Activated CD8-positive, alpha-beta memory T cell treated with anti-CD3 and anti-CD28 coated beads, Interleukin-2, amount 50 U/mL, for 24 hours (primary cell): Measurements from ENCODE around the gene ATG4A.

Experiments used
- DNase-seq: peaks from one replicate; pipeline ENCODE4 v3.0.0-alpha.2; 2020; ENCODE audit errors: extremely low read depth

ATG4A gene, protein sequence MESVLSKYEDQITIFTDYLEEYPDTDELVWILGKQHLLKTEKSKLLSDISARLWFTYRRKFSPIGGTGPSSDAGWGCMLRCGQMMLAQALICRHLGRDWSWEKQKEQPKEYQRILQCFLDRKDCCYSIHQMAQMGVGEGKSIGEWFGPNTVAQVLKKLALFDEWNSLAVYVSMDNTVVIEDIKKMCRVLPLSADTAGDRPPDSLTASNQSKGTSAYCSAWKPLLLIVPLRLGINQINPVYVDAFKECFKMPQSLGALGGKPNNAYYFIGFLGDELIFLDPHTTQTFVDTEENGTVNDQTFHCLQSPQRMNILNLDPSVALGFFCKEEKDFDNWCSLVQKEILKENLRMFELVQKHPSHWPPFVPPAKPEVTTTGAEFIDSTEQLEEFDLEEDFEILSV

DNA sequence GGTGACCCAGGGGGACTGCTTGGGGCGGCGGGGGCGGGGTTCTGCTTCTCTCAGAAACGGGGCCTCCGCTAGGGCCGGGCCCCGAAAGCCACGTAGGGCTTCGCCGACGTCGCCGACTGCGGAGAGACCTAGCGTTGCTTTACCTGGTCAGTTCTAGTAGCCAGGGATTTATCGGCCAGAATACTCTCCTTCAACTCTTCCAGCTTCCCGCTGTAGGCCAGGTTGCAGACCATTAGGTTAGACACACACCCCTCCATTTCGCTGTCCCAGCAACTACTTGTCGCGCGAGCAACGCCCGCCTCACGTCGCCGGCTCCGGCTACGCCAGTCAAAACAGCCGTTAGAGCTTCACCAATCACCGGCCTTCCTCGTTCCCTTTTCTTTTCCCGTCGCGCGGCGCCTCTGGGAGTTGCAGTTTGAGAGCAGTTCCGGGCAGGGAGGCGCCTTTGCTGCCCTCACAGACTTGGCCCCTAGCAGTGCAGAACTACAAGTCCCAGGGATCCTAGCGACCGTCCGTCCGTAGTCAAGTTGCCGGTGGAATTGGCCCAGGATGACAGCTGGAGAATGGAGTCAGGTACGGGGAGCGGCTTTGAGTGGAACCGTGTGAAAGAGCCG lies at the start of gene ATG4A, which contains the start of gene PSMD10:
Gene ATG4A (plus strand): TSS at position 515 of the 614 bp plus-strand sequence. CDS start 49 bp downstream, at position 564.
Gene PSMD10 (minus strand): TSS at position 279 of the 614 bp plus-strand sequence. CDS start 22 bp downstream, at position 257.
- peak; percentile 73 for DNase-seq

DNA sequence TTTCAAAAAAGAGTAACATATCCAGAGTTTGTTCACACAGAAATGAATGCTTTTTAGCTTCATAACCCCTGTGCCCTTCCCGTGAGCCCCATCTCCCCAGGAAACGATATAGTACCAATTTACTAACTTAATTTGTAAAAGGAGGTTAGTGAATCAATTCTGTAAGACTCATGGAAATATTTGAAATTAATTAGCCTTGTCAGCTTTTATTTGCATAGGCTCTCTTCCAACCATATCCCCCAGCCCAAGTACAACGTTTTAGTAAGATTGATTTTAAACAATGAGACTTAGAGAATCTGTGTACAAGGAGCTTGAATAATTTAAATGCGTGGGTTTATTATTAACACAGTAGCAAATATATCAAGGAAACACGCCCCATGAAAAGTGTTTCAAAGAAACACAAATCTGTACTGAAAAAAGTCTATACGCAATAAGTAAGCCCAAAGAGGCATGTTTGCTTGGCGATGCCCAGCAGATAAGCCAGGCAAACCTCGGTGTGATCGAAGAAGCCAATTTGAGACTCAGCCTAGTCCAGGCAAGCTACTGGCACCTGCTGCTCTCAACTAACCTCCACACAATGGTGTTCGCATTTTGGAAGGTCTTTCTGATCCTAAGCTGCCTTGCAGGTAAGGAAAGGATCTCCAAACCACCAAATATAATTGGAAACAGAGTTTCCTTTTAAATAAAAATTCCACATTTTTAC lies 46.9 kb upstream of the ATG4A start, which contains the start of gene VSIG1:
Gene VSIG1 (plus strand): TSS at position 512 of the 703 bp plus-strand sequence. CDS start 66 bp downstream, at position 578.
- DNase-seq = no peak

DNA sequence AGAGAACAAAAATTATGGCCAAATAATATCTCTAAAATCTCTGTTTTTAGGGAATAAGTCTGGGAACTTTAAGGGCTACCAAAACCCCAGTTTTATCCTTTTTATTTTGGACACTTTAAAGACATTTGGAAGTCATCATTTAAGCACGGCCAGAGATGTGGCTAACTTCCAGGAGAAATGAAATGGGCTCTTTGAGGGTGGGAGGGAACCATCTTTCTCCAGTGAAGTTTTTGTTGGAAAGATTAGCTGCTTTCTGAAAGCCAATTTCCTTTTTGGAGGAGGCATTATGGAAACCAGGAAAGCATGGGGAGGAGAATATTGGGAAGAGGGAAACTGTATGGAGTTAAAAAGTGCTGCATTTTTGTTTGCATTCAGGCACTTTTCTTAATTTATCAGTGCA lies 41.9 kb upstream of the ATG4A start:
- DNase-seq = no peak

DNA sequence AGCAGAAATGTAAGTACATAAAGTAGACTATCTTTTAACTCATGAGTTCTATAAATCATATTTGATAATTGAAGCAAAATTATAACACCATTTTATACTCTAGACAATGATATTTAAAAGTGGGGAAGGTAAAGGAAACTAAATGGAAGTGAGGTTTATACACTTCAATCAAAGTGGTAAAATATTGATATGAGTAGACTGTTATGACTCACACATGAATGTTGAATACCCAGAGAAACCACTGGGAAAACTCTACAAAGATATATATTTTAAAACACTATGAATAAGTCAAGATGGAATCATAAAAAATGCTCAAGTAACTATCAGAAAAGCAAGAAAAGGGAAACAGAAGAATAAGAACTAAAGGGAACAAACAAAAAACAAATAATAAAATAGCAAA lies 38.4 kb upstream of the ATG4A start:
- DNase-seq = no peak

DNA sequence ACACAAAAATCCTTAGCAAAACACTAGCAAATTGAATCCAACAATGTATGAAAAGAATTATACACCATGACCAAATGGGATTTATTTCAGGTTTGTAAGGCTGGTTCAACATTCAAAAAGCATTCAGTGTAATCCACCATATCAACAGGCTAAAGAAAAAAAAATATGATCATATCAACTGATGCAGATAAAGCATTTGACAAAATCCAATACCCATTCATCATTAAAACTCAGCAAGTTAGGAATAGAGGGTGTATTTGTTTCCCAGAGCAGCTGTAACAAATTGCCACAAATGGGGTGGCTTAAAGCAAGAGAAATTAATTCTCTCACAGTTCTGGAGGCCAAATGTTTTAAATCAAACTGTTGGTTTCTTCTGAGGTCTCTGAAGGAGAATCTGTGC lies 36.0 kb upstream of the ATG4A start:
- no peak for DNase-seq

DNA sequence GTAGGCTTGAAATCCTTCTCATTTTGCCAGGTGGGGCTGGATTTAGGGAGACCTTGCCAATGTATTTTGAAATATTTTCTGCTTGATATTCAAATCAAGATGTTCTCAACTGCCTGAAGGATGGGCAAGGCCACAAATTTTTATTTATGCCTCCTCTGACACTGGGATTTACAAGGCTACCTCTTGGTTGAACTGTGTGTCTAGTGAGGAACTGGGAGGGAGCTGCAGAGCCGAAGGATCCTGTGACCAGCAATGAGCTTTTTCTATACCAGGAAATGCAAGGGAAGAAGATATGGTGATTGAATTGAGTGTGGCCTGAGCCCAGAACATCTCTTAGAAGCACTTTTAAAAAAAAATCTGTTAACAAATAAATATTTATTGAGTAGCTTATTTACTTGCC lies 31.8 kb upstream of the ATG4A start:
- DNase-seq = no peak

DNA sequence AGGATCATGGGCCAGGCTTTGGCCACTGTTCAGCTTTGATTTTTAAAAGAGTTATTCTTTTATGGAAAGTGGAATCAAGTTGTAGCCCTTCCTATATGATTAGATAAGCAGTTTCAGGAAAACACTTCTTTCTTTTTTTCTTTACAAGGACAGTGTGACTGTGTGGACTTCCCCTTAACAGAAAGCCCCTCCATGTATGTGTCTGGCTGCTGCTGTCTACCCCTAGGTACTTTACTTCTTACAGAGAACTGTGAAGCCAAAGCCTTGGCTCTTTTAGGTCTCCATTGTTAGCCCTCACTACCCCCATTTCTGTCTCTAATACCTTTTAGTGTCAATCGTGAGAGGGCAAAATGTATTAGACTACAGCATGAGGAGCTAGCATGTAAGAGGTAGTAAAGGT lies 27.6 kb upstream of the ATG4A start:
- DNase-seq = no peak

DNA sequence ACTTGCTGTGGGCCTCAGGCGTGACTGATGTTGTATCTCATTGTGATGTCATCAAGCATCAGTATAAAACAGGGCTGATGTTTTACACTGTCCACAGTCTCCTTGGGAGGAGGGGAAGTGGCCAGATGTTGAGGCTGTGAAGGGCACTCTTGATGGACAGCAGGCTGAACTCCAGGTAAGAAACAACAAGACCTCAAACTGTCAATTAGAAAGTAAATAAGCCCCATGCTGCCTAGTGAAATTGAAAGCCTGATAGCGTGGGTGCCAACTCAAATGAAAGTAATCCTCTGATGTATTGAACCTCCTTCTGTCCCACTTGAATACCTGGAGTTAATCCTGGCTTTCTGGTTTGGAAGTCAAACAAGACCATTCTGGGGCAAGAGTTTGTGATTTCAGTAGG lies 27.0 kb upstream of the ATG4A start:
- DNase-seq = no peak

DNA sequence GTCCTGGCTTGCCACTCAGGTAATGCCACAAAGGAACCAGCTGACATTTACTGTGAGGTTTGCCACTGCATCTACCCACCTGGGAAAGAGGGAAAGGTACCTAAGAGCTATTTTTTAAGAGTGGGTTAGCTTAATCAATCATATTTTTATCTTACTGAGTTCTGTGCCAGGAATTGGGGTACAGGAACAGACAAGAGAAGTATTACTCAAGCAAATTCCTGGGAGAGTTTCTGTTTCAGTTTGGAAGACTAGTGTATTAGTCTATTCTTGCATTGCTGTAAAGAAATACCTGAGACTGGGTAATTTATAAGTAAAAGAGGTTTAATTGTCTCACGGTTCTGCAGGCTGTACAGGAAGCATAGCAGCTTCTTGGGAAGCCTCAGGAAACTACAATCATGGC lies 23.5 kb upstream of the ATG4A start:
- DNase-seq = no peak

DNA sequence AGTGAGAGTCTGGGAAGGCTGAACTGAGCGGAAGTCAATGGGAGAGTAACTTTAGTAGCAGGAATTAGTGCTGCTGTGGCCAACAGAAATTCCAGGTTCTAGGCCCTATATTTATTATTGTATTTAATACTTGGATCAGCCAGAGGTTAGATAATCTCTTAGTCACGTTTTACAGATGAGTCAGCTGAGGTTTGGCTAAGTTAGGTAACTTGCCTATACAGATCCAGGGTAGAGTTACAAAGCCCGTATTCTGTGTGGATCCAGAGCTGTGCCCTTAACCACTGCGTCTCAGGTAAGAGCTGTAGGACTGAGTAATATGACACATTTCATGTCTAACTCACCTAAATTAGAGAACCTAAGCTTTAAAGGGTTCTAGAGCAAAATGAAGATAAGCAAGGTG lies 20.7 kb upstream of the ATG4A start:
- DNase-seq = no peak

DNA sequence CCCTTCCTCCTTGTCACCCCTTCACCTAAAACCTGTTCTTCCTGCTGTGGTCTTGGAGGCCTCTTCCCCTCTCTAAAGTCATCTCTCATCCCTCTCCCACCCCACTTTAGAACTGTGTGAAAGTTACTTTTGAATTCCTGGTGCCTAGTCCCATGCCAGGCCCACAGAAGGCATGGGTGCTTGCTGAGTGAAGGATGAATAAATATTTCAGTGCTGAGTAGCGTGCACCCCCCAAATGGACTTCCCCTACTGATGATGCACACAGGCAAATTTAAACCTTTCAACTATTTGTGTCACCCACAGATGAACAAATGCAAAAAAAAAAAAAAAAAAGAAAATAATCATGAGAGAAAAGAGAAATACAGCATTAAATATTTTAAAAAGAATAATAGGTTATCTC lies 20.0 kb upstream of the ATG4A start:
- no peak for DNase-seq

DNA sequence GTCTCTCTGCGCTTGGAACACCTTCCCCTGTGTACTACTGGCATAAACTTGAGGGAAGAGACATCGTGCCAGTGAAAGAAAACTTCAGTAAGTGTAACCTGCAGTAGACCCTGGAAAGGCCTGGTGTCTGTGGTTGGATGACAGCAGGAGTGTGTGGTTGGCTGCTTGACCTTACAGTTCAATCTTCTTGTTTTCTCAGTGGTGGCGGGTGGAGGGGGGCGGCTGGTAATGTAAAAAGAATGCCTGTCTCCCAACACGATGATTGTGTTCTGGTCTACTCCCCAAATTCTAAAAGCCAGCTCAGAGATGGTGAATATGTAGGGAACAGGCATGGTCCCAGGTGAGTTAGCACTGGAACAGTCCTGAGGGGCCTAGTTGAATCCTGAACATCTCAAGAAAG lies 18.8 kb upstream of the ATG4A start:
- no peak for DNase-seq

DNA sequence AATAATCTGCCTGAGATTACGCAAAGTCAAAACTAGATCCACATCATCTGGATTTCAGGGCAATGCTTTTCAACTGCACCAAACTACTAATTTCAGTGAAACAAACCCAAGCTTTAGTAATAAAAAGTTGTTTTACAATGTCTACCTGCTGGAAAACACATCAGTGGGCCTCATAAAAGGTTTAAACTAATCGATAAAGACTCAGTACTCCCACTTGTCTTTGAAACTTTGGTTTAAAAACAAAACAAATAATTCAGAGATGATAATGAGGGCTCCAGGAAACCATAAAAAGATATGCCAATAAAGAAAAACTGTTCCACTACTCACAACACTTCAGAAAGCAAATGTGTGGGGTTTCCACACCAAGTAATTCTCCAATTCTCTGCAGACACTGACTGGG lies 10.5 kb upstream of the ATG4A start:
- DNase-seq = no peak

DNA sequence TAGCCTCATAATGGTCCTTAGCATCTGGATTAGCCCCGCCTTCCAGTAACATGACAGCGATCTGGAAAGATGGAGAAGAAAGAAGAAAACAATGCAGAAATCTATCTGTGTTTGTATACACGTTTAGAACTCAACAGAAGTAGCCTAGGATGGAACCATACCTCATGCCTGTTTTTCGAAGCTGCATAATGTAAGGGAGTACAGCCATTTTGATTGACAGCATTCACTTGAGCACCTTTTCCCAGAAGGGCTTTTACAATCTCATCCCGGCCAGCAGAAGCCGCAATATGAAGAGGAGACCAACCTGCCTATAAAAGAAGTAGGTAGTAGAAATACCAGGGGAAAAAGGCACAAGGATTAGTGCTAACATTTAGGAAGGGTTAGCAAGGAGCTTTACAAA lies 3.8 kb upstream of the ATG4A start:
- no peak for DNase-seq

DNA sequence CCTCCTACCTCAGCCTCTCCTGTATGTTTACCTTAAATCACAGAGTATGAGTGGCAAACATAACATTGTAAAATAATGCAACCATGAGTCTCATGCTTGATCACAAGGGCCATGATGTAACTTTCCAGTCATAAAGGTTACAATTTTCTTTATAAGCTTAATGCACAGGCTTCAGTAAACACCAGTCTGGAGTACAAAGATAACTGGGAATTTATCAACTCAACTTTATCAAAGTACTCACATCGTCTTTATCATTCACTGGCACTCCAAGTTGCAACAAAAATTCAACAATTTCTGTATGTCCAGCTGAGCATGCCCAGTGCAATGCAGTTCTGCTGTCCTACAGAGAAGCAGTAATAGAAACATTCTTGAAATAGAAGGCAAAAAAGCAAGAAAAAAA lies 3.1 kb upstream of the ATG4A start:
- no peak for DNase-seq

DNA sequence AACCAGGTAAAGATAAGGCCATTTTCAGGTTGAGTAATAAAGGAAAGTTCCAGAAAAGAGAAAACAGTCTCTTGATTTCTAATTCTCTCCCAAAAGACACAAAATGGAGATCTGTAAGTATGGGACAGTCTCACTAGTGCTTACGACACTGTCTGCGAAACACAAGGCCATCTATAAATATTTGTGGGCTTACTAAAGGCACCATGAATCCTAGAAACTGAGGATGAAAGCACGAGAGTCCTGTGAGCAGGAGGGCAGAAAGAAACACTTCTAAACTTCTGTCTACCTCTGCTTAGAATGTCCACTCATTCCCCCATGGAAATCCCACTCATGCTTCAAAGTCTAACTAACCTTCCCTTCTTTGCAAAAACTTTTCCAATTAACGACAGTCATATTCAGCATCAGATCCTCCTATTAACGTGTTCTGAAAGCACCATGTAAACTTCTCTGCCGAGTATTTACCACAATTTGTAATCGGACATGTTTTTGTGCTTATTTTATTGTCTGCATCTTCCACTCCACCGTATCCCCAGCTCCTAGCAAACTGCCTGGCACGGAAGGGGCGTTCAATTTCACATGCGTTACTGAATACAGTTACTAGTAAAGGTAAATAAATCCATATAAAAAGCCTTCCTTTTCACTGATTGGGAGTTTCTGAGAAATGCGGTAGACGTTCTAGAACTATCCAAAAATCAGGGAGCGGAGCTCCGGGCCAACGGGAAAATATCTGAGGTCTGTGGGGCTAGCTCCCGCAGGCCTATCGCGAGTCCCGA lies 901 bp upstream of the ATG4A start:
- DNase-seq = no peak

DNA sequence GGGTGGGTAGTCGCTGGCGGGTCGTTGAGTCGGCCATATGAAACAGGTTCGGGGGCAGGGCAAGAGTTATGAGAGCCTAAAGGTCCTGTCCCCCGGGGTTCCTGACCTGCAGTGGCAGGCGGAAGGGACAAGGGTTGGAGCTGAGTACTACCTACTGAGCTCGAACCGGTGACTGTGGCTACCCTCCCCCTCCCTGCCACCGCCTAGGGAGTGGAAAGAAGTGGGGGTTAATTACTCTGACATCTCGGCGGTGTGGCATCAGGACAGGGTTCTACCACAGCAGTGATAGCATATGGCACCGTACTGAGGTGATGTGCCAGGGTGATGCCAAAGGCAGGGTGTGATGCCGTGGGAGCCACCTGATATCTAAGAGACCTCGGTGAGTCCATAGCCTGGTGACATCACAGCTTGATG lies 307 bp downstream of the ATG4A start:
- DNase-seq = no peak

DNA sequence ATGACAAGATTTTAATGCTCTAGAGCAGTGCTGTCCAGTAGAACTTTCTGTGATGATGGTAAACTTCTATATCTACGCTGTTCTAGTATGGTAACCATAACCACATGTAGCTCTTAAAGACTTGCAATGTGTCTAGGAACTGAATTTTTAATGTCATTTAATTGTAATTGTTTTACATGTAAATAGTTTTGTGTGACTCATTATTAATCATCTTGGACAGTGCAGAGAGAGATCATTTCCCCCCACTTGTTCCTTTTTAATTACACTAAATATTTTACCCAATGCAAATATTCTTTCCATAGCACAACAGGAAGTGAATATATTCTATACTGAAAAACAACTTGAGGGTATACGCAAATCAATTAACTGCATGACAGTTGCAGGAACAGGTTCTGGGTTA lies 5.8 kb downstream of the ATG4A start:
- no peak for DNase-seq

DNA sequence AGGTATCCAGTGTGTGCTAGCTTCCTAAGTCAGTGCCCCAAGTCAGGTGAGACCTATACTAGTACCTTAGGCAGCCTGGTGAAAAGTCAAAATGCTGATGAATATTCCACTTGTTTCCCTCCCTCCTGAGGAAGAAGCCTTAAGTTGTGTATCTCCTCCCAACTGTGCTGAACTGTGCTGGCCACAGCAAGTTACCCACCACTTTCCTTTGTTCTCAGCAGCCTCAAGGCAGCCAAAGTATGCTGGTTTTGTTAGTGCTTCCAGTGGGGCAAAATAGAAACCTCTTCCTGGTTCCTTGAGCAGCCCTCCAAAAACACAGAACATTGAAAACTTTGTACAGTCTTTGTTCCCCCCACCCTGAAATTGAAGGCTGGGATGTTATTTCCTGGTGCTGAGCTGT lies 13.9 kb downstream of the ATG4A start:
- DNase-seq = no peak

DNA sequence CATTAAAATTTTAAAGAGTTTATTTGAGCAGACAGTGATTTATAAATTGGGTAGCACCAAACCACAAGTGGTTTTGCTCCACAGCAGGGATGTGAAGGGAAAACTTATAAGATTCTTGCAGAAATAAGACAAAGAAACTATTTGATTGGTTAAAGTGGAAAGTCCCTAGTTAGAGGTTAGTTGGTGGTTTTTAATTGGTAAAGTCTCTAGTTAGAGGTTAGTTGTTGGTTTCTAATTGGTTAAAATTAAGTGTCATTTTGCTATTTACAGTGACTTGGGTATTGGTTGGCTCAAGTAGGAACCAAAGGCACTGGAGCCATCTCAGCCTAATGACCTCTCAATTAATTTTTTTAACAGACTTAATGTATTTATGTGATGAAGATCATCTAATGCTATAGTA lies 23.0 kb downstream of the ATG4A start:
- no peak for DNase-seq

DNA sequence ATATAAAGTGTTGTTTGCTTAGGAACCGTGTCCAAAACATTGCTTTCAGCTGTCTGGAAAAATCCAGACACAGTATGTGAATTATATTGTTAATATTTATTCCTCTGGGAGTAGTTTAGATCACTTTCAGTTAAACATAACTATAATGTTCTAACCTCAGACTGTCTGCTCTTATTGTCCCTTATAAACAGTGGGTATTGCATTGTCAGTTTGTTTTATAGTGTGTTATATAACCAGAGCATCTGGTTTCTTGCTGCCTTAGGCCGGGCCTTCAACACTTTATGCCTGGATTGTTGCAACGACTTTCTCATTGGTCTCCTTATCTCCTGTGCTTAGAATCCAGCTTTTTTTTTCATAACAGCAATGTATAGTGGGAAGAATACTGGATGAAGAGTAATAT lies 26.4 kb downstream of the ATG4A start:
- DNase-seq = no peak

DNA sequence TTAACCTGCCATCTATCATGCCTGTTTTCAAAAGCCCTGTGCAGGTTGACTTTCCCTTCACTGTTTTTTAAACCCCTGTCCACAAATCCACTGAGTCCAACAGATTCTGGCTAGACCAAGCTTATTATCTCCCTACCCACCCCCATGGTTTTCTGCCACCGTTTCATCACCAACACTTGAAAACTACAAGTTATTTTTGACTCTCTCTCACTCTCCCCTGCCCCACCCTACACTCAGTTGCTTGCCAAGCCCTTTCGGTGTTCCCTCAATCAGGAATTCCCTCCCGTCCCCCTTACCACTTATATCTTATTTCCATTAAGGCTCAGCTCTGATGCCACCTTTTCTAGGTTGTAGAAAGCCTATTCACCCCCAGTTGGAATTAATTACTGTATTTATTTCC lies 29.7 kb downstream of the ATG4A start:
- DNase-seq = no peak
